Retinal pigment epithelial cell (primary cell): ENCODE data around the gene TRIO.

Experiments used
- DNase-seq: peaks from one replicate; pipeline ENCODE4 v3.0.0-alpha.2; 2010; ENCODE audit warnings: low read depth
- H3K4me3 ChIP-seq: 2 replicates; pipeline ENCODE4 v1.5.1; 2011; ENCODE audit warnings: mild to moderate bottlenecking, low read length, control low read depth, moderate library complexity
- TF ChIP-seq, protein P1 (sequence below): conservative IDR thresholded peaks from 2 replicates; pipeline ENCODE4 v1.5.1; 2011; ENCODE audit warnings: low read depth, low read length, control low read depth, inconsistent platforms

Gene TRIO

DNA sequence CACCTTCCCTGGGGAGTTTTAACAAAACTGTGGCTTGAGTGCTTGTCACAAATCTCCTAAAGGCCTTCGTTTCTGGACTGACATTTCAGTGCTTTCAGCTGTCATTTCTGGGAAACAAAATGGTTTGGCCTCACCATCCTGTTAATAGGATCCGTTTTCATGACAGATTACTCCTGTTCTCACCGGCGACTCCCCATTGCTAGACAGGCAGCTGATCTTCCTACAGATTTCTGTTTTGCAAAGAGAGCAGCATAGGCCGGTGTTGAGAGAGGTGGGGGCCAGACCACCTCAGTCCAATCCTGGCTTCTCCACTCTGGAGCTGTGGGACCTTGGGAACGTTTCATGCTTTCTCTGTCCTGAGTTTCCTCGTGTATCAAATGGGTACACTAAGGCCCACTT is 363.0 kb downstream of the TRIO start:
- no peak for DNase-seq
- TF ChIP-seq, protein P1, sequence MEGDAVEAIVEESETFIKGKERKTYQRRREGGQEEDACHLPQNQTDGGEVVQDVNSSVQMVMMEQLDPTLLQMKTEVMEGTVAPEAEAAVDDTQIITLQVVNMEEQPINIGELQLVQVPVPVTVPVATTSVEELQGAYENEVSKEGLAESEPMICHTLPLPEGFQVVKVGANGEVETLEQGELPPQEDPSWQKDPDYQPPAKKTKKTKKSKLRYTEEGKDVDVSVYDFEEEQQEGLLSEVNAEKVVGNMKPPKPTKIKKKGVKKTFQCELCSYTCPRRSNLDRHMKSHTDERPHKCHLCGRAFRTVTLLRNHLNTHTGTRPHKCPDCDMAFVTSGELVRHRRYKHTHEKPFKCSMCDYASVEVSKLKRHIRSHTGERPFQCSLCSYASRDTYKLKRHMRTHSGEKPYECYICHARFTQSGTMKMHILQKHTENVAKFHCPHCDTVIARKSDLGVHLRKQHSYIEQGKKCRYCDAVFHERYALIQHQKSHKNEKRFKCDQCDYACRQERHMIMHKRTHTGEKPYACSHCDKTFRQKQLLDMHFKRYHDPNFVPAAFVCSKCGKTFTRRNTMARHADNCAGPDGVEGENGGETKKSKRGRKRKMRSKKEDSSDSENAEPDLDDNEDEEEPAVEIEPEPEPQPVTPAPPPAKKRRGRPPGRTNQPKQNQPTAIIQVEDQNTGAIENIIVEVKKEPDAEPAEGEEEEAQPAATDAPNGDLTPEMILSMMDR, result no peak
- H3K4me3 ChIP-seq, result no peak overlapping the region

DNA sequence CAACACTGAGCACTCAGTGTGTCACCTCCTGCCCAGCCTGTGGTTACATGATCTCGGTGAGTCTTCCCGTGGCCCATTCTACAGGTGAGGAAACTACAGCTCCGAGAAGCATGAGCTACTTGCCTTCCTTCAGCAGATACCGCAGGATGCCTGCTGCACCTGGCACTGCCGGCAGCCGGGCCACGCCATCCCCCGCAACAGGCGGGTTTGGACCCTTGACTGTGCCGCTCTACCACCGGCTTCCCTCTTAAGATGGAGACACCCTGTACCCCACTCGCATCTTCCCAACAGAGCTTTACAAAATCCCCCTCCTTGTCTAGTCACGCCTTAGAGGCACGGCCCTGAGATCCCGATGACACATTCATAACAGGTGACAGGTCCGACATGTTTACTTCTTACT is 363.5 kb downstream of the TRIO start:
- H3K4me3 ChIP-seq, result no peak overlapping the region
- DNase-seq, result no peak
- TF ChIP-seq, protein P1, result no peak

DNA sequence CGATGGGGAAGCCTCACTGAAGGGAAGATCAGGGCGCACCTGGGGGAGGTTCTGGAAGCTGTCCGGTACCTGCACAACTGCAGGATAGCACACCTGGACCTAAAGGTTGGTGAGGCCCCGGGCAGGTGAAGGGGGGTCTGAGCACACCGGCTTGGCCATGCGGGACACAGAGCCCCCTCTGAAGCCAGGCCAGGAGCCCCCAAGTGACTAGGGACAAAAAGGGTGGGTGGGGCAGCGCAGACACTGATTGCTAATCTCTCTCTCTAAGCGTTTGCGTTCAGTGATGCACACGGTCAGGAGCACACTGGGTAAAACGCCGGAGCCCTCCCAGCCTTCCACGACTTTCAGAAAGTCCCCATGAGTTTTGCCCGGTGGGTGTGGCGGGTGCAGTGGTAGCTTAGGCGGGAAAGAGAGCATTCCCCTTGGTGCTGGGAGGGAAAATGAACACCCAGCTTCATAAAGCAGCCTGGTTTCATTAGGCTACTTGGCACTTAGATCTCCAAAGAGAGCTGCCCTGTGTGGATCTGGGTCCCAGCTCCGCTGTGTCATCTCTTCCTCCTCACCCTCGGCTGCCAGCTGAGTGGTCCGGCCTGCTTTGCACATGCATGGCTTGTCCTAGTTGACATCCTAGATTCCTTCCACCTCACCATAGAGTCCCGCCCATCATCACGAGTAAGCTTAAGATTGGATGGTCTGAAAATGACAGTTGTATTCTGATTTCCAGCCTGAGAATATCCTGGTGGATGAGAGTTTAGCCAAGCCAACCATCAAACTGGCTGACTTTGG is 364.2 kb downstream of the TRIO start:
- no peak overlapping the region for H3K4me3 ChIP-seq
- TF ChIP-seq, protein P1, result no peak
- DNase-seq, result no peak

DNA sequence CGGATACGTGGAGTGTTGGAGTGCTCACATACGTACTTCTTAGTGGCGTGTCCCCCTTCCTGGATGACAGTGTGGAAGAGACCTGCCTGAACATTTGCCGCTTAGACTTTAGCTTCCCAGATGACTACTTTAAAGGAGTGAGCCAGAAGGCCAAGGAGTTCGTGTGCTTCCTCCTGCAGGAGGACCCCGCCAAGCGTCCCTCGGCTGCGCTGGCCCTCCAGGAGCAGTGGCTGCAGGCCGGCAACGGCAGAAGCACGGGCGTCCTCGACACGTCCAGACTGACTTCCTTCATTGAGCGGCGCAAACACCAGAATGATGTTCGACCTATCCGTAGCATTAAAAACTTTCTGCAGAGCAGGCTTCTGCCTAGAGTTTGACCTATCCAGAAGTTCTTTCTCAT is 364.9 kb downstream of the TRIO start:
- H3K4me3 ChIP-seq, result no peak overlapping the region
- TF ChIP-seq, protein P1, result no peak
- DNase-seq, result no peak

DNA sequence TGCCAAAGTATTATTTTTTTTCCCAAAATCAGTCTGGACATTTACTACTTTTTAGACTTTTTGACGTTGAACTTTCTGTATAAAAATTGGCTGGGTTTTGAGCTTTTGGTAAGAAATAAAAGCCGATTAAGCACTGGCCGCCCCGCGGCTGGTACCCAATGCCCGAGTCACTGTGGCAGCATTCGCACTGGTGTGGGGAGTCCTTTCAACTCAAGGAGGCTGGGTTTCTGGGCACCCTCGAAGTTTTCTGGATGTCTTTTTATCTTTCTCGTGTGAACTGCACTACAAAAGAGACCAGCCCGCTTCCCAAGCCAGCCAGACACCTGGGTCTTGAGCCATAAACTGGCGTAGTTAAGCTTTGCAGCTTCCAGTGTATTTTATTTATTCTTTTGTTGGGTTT is 366.4 kb downstream of the TRIO start:
- no peak overlapping the region for H3K4me3 ChIP-seq
- DNase-seq, result no peak
- TF ChIP-seq, protein P1, result no peak

DNA sequence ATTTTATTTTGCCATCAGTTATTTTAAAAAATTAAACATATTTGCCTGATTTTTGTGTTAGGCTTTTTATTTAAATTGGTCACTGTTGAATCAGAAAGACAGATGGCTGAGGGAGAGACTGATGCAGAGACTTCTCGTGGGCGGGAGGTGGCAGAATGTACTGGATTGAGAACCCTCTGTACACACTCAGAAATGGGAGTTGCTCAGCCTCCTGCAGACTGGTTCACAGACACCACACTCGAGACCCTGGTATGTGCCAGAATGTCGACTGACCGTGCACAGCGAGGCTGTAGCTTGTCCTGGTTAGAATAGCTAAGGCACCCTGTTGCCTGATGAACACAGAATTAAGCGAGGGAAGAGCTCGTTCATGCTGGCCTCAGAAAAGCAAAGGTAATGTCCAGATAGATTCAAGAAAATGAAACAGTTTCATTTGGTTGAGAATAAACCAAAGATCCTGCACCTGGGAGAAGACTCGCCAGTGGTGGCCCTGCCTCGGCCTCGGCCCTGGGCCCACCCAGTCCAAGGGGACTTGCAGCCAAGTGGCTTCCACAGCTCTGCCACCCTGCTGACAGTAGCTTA is 367.1 kb downstream of the TRIO start:
- H3K4me3 ChIP-seq, result no peak overlapping the region
- TF ChIP-seq, protein P1, result no peak
- no peak for DNase-seq

DNA sequence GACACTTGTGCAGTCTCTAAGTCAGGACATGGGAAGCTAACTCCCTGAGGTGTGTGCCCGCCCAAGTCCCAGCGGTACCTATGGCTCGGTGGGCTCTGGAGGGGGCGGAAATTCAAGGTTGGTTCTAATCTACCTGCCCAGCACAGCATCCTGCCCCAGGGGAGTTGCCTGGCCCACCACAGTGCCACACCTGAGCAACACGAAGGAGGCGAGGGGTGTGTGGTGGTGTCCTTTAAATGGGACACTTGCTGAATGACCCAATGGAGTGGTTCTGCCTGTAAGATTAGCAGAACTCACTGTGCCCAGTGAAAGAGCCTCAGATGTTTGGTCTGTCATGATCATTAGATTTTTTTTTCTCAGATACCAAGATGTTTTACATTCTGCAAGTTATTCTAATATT is 367.7 kb downstream of the TRIO start:
- H3K4me3 ChIP-seq, result no peak overlapping the region
- TF ChIP-seq, protein P1, result no peak
- DNase-seq, result no peak
